Neural crest cell (in vitro differentiated cells): ENCODE data around the gene LUC7L2. TPM values are rescaled to one million over a fixed set of nuclear protein-coding genes. Genes with fewer than 3 reads are reported as not detected.
A peak's percentile ranks its signal among the peaks of the same experiment; 100 is the strongest.
"Not testable (repeated sequence)": the region's sequence is repeated elsewhere in the genome, so short reads cannot be mapped to it uniquely, and the experiment has no call there.

Source experiments
- DNase-seq: peaks from one replicate; pipeline ENCODE4 v3.0.0; 2021; ENCODE audit warnings: low read depth, mixed read lengths, low spot score
- H3K27ac Mint-ChIP-seq: one replicate; pipeline ENCODE4 v1.8.0; 2021; ENCODE audit warnings: mild to moderate bottlenecking, mixed read lengths; ENCODE audit not compliant: unreplicated experiment
- H3K27me3 Mint-ChIP-seq: 2 replicates; pipeline ENCODE4 v1.8.0; 2021; ENCODE audit warnings: low read depth, mild to moderate bottlenecking, mixed read lengths
- H3K36me3 Mint-ChIP-seq: 2 replicates; pipeline ENCODE4 v1.8.0; 2021; ENCODE audit warnings: low read depth, mild to moderate bottlenecking, mixed read lengths
- H3K4me1 Mint-ChIP-seq: 2 replicates; pipeline ENCODE4 v1.8.0; 2021; ENCODE audit warnings: mixed read lengths
- H3K4me3 Mint-ChIP-seq: one replicate; pipeline ENCODE4 v1.8.0; 2021; ENCODE audit warnings: mild to moderate bottlenecking, mixed read lengths
- H3K9me3 Mint-ChIP-seq: 2 replicates; pipeline ENCODE4 v1.8.0; 2021; ENCODE audit warnings: mixed read lengths
- total RNA-seq: library from RNA; stranded (reverse); gene quantifications from 2 replicates; pipeline ENCODE4 v1.2.1, GENCODE V29; 2021
- TF ChIP-seq, protein P1 (sequence below): fragments of 200-600 bp; sonication (generic); conservative IDR thresholded peaks from 2 replicates; pipeline ENCODE4 v1.5.0; 2021; ENCODE audit warnings: antibody characterized with exemption, mild to moderate bottlenecking

The LUC7L2 gene
- total RNA-seq, 1 donor from 2014 or later = 102 TPM

DNA sequence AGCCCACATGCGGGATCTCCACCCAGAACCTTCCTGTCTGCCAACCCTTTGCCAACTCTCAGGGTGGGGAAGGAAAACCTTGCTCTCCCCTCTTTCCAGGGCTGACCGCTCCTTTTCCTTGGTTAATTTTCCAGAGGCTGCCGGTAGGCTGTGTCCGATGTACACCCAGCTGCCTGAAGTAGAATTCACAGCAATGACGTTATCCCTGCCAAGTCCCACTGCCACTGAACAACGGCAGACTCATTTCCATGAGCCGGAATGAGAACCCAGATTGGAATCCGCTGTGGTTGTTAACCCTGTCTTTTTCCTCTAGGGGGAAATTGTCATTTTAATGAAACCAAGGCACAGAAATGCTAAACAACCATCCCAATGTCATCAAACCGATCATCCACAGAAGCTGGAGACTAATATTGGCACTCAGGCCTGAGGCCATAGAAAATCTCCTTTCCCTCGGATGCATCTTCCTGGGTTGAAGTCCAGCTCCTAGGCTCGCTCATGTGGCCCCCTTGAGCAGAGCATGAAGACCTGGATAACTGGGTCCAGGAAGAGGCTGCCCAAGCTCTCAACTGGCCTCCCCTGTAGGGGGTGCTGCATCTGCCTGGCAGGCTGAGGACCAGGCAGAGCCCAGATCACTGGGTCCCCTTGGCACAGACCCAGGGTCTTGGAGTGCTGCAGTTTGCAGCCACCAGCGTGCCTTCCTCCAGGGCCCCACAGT is 93.4 kb downstream of the LUC7L2 start:
- H3K27ac Mint-ChIP-seq = peak overlapping the region; percentile 37
- H3K27me3 Mint-ChIP-seq = no peaks in the 10 kb centered on the region
- H3K4me1 Mint-ChIP-seq = peaks cover 6% of the 10 kb centered on the region
- no peaks in the 10 kb centered on the region for H3K36me3 Mint-ChIP-seq
- no peaks in the 10 kb centered on the region for H3K9me3 Mint-ChIP-seq
- TF ChIP-seq, protein P1, sequence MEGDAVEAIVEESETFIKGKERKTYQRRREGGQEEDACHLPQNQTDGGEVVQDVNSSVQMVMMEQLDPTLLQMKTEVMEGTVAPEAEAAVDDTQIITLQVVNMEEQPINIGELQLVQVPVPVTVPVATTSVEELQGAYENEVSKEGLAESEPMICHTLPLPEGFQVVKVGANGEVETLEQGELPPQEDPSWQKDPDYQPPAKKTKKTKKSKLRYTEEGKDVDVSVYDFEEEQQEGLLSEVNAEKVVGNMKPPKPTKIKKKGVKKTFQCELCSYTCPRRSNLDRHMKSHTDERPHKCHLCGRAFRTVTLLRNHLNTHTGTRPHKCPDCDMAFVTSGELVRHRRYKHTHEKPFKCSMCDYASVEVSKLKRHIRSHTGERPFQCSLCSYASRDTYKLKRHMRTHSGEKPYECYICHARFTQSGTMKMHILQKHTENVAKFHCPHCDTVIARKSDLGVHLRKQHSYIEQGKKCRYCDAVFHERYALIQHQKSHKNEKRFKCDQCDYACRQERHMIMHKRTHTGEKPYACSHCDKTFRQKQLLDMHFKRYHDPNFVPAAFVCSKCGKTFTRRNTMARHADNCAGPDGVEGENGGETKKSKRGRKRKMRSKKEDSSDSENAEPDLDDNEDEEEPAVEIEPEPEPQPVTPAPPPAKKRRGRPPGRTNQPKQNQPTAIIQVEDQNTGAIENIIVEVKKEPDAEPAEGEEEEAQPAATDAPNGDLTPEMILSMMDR = no peak
- no peak for DNase-seq
- H3K4me3 Mint-ChIP-seq = no peak overlapping the region

DNA sequence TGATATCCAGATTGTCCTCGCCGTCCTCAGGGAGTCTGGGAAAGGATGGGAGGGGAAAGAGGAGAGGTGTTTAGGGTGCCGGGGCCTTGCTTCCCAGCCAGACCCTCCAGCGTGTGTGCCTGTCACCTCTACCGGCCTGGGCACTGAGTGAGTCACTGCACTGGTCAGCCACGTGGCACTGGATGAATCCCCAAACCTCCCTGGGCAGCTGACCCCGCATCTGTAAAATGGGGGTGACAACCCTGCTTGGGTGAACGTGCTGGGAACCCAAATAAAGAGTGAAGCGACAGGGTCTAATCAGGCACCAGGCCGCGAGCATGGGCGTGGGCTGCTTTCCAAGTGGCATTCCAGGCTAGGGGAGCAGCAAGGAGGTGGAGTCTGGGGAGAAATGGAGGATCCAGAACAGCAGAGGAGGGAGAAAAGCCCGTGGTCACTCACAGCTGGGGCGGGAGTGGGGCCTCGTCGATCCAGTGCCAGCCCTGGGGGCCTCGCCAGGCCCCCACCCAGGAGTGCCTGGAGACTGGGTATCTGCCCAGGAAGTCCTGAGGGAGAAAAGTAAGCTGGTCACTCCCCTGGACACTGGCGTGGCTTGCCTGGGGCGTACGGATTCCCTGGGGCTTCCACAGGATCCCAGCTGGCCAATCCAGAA is 94.1 kb downstream of the LUC7L2 start:
- TF ChIP-seq, protein P1 = no peak
- DNase-seq = no peak
- Mint-ChIP-seq H3K4me1 (peaks cover 6% of the 10 kb centered on the region), H3K36me3 (no peaks in the 10 kb centered on the region), H3K4me3 (no peak overlapping the region), H3K27me3 (no peaks in the 10 kb centered on the region), H3K9me3 (no peaks in the 10 kb centered on the region), H3K27ac (no peak overlapping the region)

DNA sequence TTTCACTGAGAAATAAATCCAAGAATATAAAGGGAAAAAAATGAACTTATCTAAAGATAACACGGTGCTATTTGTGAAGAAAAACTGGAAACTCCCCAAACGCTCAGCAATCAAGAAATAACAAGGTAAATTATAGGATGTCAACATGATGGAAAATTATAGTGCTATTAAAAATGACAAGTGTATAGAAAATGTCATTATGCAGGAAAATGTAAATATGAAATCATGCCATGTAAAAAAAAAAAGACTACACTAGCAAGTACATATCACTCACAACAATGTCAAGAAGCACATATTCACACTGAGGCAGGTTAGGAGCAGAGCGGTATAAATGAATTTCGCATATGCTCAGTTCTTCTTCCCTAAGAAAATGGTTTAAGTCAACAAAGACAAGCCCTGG is 96.1 kb downstream of the LUC7L2 start:
- TF ChIP-seq, protein P1 = no peak
- Mint-ChIP-seq H3K27me3 (no peaks in the 10 kb centered on the region), H3K4me3 (no peak overlapping the region), H3K27ac (no peak overlapping the region), H3K9me3 (no peaks in the 10 kb centered on the region), H3K36me3 (no peaks in the 10 kb centered on the region), H3K4me1 (peaks cover 6% of the 10 kb centered on the region)
- no peak for DNase-seq

DNA sequence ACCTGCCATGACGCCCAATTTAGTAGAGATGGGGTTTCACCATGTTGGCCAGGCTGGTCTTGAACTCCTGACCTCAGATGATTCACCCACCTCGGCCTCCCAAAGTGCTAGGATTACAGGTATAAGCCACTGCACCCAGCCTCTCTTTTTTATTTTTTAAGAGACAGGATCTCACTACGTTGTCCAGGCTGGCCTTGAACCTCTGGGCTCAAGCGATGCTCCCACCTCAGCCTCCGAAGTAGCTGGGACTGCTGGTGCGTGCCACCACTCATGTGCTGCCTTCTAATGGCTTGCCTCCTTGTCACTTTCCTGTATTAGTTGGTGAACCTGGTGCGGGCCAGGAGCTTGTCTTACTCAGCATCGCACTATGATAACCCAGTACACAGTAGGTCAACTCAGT is 96.8 kb downstream of the LUC7L2 start:
- Mint-ChIP-seq H3K27ac (no peak overlapping the region), H3K36me3 (no peaks in the 10 kb centered on the region), H3K9me3 (no peaks in the 10 kb centered on the region), H3K27me3 (no peaks in the 10 kb centered on the region), H3K4me1 (peaks cover 6% of the 10 kb centered on the region), H3K4me3 (no peak overlapping the region)
- TF ChIP-seq, protein P1 = no peak
- DNase-seq = no peak

DNA sequence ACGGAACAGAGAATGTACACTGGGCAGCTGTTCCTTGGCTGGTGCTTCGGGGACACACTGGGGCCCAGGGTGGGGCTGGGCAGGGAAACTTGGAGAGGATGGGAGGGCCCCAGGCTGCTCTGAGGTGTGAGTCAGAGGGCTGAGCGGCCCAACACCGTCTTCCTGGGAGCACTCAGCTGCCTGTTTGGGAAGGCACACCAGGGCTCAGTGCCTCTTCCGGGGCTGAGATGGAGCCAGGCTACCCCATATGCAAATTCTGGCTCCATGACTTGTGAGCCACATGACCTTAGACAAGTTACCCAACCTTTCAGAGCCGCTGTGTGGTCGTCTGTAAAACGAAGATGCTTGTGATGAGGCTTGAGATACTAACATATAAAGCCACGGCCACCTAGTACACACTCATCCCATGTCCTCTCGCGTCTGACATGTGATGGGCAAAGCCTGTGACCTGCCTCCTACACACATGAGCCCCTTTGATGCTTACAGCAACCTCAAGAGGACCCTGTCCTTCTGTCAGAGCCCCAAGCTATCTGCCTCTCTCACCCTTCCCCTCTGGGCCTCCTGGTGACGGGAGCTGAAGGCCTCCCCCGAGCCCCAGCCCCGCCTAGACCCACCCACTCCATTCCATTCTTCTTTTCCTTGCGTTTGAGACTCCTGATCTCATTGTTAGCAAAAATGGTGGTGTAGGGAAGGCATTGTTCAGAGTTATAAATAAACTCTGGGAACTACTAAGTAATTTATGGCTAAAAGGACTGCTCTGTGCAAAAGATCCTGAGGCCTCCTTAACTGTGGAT is 97.7 kb downstream of the LUC7L2 start:
- Mint-ChIP-seq H3K4me1 (peaks cover 6% of the 10 kb centered on the region), H3K4me3 (no peak overlapping the region), H3K27me3 (no peaks in the 10 kb centered on the region), H3K9me3 (no peaks in the 10 kb centered on the region), H3K36me3 (no peaks in the 10 kb centered on the region), H3K27ac (no peak overlapping the region)
- DNase-seq = no peak
- TF ChIP-seq, protein P1 = no peak

DNA sequence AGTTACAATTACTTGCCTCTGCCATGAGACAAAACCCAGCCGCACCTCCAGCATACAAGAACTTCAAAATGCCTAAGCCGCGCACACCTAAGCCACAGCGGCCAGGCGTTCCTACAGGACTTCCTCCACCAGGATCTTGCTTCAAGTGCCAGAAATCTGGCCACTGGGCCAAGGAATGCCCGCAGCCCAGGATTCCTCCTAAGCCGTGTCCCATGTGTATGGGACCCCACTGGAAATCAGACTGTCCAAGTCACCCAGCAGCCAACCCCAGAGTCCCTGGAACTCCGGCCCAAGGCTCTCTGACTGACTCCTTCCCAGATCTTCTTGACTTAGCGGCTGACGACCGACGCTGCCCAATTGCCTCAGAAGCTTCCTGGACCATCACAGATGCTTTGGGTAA is 103.7 kb downstream of the LUC7L2 start:
- H3K27me3 Mint-ChIP-seq, DNase-seq, H3K9me3 Mint-ChIP-seq, H3K4me3 Mint-ChIP-seq, H3K4me1 Mint-ChIP-seq, H3K36me3 Mint-ChIP-seq, H3K27ac Mint-ChIP-seq: not testable (repeated sequence)

DNA sequence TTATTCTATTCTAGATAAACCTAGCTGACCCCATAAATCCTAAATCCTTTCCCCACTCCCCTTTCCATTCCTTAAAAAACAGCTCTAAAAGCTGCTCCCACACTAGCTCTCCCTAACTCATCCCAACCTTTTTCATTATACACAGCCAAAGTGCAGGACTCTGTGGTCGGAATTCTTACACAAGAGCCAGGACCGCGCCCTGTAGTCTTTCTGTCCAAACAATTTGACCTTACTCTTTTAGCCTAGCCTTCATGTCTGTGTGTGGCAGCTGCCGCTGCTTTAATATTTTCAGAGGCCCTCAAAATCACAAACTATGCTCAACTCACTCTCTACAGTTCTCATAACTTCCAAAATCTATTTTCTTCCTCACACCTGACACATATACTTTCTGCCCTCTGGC is 104.8 kb downstream of the LUC7L2 start:
- H3K4me1 Mint-ChIP-seq, H3K4me3 Mint-ChIP-seq, H3K27me3 Mint-ChIP-seq, H3K27ac Mint-ChIP-seq, DNase-seq, H3K36me3 Mint-ChIP-seq, H3K9me3 Mint-ChIP-seq: not testable (repeated sequence)

DNA sequence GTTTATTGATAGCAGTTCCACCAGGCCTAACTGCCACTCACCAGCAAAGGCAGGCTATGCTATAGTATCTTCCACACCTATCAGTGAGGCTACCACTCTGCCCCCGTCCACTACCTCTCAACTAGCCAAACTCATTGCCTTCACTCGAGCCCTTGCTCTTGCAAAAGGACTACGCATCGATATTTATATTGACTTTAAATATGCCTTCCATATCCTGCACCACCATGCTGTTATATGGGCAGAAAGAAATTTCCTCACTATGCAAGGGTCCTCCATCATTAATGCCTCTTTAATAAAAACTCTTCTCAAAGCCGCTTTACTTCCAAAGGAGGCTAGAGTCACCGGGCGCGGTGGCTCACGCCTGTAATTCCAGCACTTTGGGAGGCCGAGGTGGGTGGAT is 105.4 kb downstream of the LUC7L2 start:
- H3K27ac Mint-ChIP-seq, H3K4me1 Mint-ChIP-seq, H3K9me3 Mint-ChIP-seq, H3K4me3 Mint-ChIP-seq, DNase-seq, H3K27me3 Mint-ChIP-seq, H3K36me3 Mint-ChIP-seq: not testable (repeated sequence)
